ENCODE results near the gene CUBN.

Gene CUBN

GRCh38 chr10:16950656-16951601, 178.7 kb downstream of the CUBN start:
- Histone ChIP-seq H4K20me1 (ENCODE audit: insufficient read depth) (no peaks in the 10 kb centered on the region), H3K9ac (no peak overlapping the region), H3K4me1 (ENCODE audit: low read depth, poor library complexity, severe bottlenecking) (no peaks in the 10 kb centered on the region), H3K36me3 (ENCODE audit: insufficient read depth) (no peaks in the 10 kb centered on the region), H2AFZ (ENCODE audit: low read depth) (no peak overlapping the region), H3K27me3 (ENCODE audit: insufficient read depth, low read depth) (no peaks in the 10 kb centered on the region), H3K4me3 (IDR thresholded peaks at IDR 0.05; ENCODE audit: insufficient read depth, low read depth, low read length) (no peak overlapping the region), H3K79me2 (ENCODE audit: insufficient read depth, low read depth) (no peaks in the 10 kb centered on the region), H3K27ac (no peak overlapping the region), H3K4me2 (no peak overlapping the region)
- TF ChIP-seq, protein P1, sequence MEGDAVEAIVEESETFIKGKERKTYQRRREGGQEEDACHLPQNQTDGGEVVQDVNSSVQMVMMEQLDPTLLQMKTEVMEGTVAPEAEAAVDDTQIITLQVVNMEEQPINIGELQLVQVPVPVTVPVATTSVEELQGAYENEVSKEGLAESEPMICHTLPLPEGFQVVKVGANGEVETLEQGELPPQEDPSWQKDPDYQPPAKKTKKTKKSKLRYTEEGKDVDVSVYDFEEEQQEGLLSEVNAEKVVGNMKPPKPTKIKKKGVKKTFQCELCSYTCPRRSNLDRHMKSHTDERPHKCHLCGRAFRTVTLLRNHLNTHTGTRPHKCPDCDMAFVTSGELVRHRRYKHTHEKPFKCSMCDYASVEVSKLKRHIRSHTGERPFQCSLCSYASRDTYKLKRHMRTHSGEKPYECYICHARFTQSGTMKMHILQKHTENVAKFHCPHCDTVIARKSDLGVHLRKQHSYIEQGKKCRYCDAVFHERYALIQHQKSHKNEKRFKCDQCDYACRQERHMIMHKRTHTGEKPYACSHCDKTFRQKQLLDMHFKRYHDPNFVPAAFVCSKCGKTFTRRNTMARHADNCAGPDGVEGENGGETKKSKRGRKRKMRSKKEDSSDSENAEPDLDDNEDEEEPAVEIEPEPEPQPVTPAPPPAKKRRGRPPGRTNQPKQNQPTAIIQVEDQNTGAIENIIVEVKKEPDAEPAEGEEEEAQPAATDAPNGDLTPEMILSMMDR (conservative IDR thresholded peaks at IDR 0.05; ENCODE audit: low read depth, low read length) = no peak

GRCh38 chr10:16949816-16950215, 179.8 kb downstream of the CUBN start:
- Histone ChIP-seq H3K27ac (no peak overlapping the region), H3K4me2 (no peak overlapping the region), H3K27me3 (ENCODE audit: insufficient read depth, low read depth) (no peaks in the 10 kb centered on the region)

GRCh38 chr10:16948361-16948760, 181.2 kb downstream of the CUBN start:
- Histone ChIP-seq H3K9ac (no peak overlapping the region), H3K27me3 (ENCODE audit: insufficient read depth, low read depth) (no peaks in the 10 kb centered on the region), H3K36me3 (ENCODE audit: insufficient read depth) (no peaks in the 10 kb centered on the region), H3K79me2 (ENCODE audit: insufficient read depth, low read depth) (no peaks in the 10 kb centered on the region), H3K4me2 (no peak overlapping the region), H3K4me3 (IDR thresholded peaks at IDR 0.05; ENCODE audit: insufficient read depth, low read depth, low read length) (no peak overlapping the region), H3K27ac (no peak overlapping the region), H2AFZ (ENCODE audit: low read depth) (no peak overlapping the region), H4K20me1 (ENCODE audit: insufficient read depth) (no peaks in the 10 kb centered on the region), H3K4me1 (ENCODE audit: low read depth, poor library complexity, severe bottlenecking) (no peaks in the 10 kb centered on the region)
- TF ChIP-seq, protein P1 (conservative IDR thresholded peaks at IDR 0.05; ENCODE audit: low read depth, low read length) = no peak

More at GRCh38 chr10:16949816-16950215, 179.8 kb downstream of the CUBN start:
- no peak overlapping the region for H3K4me3 ChIP-seq (IDR thresholded peaks at IDR 0.05; ENCODE audit: insufficient read depth, low read depth, low read length)
- no peaks in the 10 kb centered on the region for H3K4me1 ChIP-seq (ENCODE audit: low read depth, poor library complexity, severe bottlenecking)
- H2AFZ ChIP-seq (ENCODE audit: low read depth) = no peak overlapping the region
- no peak overlapping the region for H3K9ac ChIP-seq
- no peaks in the 10 kb centered on the region for H3K79me2 ChIP-seq (ENCODE audit: insufficient read depth, low read depth)
- TF ChIP-seq, protein P1 (conservative IDR thresholded peaks at IDR 0.05; ENCODE audit: low read depth, low read length) = no peak
- H3K36me3 ChIP-seq (ENCODE audit: insufficient read depth) = no peaks in the 10 kb centered on the region
- no peaks in the 10 kb centered on the region for H4K20me1 ChIP-seq (ENCODE audit: insufficient read depth)

- no peak overlapping the region for H2AFZ ChIP-seq (ENCODE audit: low read depth)
- no peak overlapping the region for H3K9ac ChIP-seq
- no peak overlapping the region for H3K27ac ChIP-seq
- TF ChIP-seq, protein P1 (conservative IDR thresholded peaks at IDR 0.05; ENCODE audit: low read depth, low read length) = no peak
- H3K36me3 ChIP-seq (ENCODE audit: insufficient read depth) = no peaks in the 10 kb centered on the region
- no peaks in the 10 kb centered on the region for H3K27me3 ChIP-seq (ENCODE audit: insufficient read depth, low read depth)
- no peaks in the 10 kb centered on the region for H4K20me1 ChIP-seq (ENCODE audit: insufficient read depth)
- H3K4me3 ChIP-seq (IDR thresholded peaks at IDR 0.05; ENCODE audit: insufficient read depth, low read depth, low read length) = no peak overlapping the region
- no peaks in the 10 kb centered on the region for H3K4me1 ChIP-seq (ENCODE audit: low read depth, poor library complexity, severe bottlenecking)
- no peak overlapping the region for H3K4me2 ChIP-seq
- no peaks in the 10 kb centered on the region for H3K79me2 ChIP-seq (ENCODE audit: insufficient read depth, low read depth)
These were observed 182.5 kb downstream of the CUBN start for GRCh38 chr10:16947069-16947468.
